ENCODE results near the gene PPP1R14C.

PPP1R14C gene

DNA sequence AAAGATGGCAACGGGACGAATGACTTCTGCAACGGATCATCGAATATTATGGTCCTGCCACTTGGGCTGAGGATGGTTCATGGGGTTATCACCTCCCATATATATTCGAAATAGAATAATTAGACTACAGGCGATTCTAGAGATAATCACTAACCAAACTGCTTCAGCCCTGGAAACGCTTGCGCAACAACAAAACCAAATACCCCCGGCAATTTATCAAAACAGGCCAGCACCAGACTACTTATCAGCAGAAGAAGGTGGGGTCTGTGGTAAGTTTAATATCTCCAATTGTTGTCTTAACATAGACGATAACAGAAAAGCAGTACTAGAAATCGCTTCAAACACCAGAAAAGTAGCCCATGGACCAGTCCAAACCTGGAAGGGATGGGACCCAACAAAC is 42.9 kb upstream of the PPP1R14C start:
- Histone ChIP-seq H3K27ac (ENCODE audit: low read length) (no peak overlapping the region), H3K9me3 (ENCODE audit: insufficient read depth, low read length) (no peaks in the 10 kb centered on the region), H3K4me2 (ENCODE audit: low read length) (no peak overlapping the region), H3K4me3 (ENCODE audit: low read length) (no peak overlapping the region), H3K79me2 (ENCODE audit: low read length) (no peaks in the 10 kb centered on the region), H3K4me1 (ENCODE audit: low read length) (no peaks in the 10 kb centered on the region), H3K9ac (ENCODE audit: low read length) (no peak overlapping the region), H2AFZ (ENCODE audit: low read depth, low read length) (no peak overlapping the region), H3K36me3 (replicated peaks; ENCODE audit: low read depth, low read length) (no peaks in the 10 kb centered on the region), H4K20me1 (ENCODE audit: insufficient read depth, low read length) (no peaks in the 10 kb centered on the region), H3K27me3 (ENCODE audit: low read depth, low read length) (no peaks in the 10 kb centered on the region)
- TF ChIP-seq EZH2phosphoT487 (IDR thresholded peaks at IDR 0.05; ENCODE audit: low read depth), result no peak
- TF ChIP-seq, protein P1, sequence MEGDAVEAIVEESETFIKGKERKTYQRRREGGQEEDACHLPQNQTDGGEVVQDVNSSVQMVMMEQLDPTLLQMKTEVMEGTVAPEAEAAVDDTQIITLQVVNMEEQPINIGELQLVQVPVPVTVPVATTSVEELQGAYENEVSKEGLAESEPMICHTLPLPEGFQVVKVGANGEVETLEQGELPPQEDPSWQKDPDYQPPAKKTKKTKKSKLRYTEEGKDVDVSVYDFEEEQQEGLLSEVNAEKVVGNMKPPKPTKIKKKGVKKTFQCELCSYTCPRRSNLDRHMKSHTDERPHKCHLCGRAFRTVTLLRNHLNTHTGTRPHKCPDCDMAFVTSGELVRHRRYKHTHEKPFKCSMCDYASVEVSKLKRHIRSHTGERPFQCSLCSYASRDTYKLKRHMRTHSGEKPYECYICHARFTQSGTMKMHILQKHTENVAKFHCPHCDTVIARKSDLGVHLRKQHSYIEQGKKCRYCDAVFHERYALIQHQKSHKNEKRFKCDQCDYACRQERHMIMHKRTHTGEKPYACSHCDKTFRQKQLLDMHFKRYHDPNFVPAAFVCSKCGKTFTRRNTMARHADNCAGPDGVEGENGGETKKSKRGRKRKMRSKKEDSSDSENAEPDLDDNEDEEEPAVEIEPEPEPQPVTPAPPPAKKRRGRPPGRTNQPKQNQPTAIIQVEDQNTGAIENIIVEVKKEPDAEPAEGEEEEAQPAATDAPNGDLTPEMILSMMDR (IDR thresholded peaks at IDR 0.05; ENCODE audit: low read depth, low read length), result no peak

DNA sequence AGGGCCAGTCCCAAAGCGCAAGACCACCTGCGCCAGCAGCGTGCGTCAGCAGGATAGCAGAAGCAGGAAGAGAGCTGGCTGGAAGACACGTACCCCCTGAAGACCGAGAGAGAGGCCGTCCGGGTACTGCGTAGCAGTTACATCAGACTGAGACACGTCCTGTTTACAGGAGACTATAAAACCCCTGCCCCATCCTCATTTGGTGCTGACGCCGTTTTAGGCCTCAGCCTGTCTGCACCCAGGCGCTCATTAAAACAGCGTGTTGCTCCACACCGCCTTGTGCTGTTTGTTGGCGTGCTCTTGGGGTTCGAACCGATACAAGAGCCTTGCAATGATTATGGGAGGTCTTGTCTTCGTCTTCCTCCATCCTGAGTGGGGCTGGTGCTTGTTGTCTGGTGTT is 42.1 kb upstream of the PPP1R14C start:
- no peak overlapping the region for H3K27ac ChIP-seq (ENCODE audit: low read length)
- no peaks in the 10 kb centered on the region for H3K27me3 ChIP-seq (ENCODE audit: low read depth, low read length)
- no peaks in the 10 kb centered on the region for H4K20me1 ChIP-seq (ENCODE audit: insufficient read depth, low read length)
- H3K4me2 ChIP-seq (ENCODE audit: low read length), result no peak overlapping the region
- H2AFZ ChIP-seq (ENCODE audit: low read depth, low read length), result no peak overlapping the region
- no peaks in the 10 kb centered on the region for H3K4me1 ChIP-seq (ENCODE audit: low read length)
- H3K9ac ChIP-seq (ENCODE audit: low read length), result no peak overlapping the region
- no peak overlapping the region for H3K4me3 ChIP-seq (ENCODE audit: low read length)
- no peak for TF ChIP-seq EZH2phosphoT487 (IDR thresholded peaks at IDR 0.05; ENCODE audit: low read depth)
- H3K9me3 ChIP-seq (ENCODE audit: insufficient read depth, low read length), result no peaks in the 10 kb centered on the region
- H3K79me2 ChIP-seq (ENCODE audit: low read length), result no peaks in the 10 kb centered on the region
- no peaks in the 10 kb centered on the region for H3K36me3 ChIP-seq (replicated peaks; ENCODE audit: low read depth, low read length)

DNA sequence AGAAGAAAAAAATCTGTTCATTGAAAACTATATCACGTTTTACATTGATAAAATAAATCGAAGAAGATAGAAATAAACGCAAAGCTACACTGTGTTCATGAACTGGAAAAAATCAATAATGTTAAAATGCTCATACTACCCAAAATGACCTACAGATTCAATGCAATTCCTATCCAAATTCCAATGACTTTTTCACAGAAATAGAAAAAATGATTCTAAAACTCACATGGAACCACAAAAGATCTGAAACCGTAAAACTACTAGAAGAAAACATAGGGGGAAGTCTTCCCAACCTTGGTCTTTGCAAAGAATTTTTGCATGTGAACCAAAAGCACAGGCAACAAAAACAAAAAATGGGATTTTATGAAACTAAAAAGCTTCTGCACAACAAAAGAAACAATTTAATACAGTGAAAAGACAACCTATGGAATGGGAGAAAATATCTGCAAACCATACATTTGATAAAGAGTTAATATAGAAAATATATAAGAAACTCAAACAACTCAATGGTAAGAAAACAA is 40.0 kb upstream of the PPP1R14C start:
- no peaks in the 10 kb centered on the region for H4K20me1 ChIP-seq (ENCODE audit: insufficient read depth, low read length)
- no peak overlapping the region for H2AFZ ChIP-seq (ENCODE audit: low read depth, low read length)
- no peak overlapping the region for H3K27ac ChIP-seq (ENCODE audit: low read length)
- H3K4me2 ChIP-seq (ENCODE audit: low read length), result no peak overlapping the region
- no peaks in the 10 kb centered on the region for H3K36me3 ChIP-seq (replicated peaks; ENCODE audit: low read depth, low read length)
- no peaks in the 10 kb centered on the region for H3K9me3 ChIP-seq (ENCODE audit: insufficient read depth, low read length)
- no peak overlapping the region for H3K9ac ChIP-seq (ENCODE audit: low read length)
- no peaks in the 10 kb centered on the region for H3K27me3 ChIP-seq (ENCODE audit: low read depth, low read length)
- no peaks in the 10 kb centered on the region for H3K79me2 ChIP-seq (ENCODE audit: low read length)
- no peak overlapping the region for H3K4me3 ChIP-seq (ENCODE audit: low read length)
- H3K4me1 ChIP-seq (ENCODE audit: low read length), result no peaks in the 10 kb centered on the region
- TF ChIP-seq, protein P1 (IDR thresholded peaks at IDR 0.05; ENCODE audit: low read depth, low read length), result no peak
- no peak for TF ChIP-seq EZH2phosphoT487 (IDR thresholded peaks at IDR 0.05; ENCODE audit: low read depth)

DNA sequence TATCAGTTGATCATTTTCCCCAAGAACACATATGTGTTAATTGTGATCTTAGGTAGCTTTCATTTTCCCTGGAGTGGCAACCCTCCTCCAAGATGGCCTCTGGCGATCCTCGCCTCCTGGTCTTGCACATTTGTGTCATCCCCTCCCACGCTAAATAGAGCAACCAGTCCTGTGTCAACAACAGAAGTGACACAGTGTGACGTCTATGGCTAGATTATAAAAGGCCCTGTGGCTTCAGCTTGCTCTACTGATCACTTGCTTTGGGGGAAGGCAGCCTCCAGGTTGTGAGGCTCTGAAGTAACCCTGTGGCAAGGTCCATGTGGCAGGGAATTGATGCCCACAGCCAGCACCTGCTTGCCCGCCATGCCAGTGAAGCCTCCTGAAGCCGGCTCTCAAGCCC is 30.6 kb upstream of the PPP1R14C start:
- Histone ChIP-seq H3K36me3 (replicated peaks; ENCODE audit: low read depth, low read length) (no peaks in the 10 kb centered on the region), H3K27ac (ENCODE audit: low read length) (no peak overlapping the region), H3K27me3 (ENCODE audit: low read depth, low read length) (no peaks in the 10 kb centered on the region), H3K4me3 (ENCODE audit: low read length) (no peak overlapping the region), H3K9me3 (ENCODE audit: insufficient read depth, low read length) (no peaks in the 10 kb centered on the region), H3K9ac (ENCODE audit: low read length) (no peak overlapping the region), H4K20me1 (ENCODE audit: insufficient read depth, low read length) (no peaks in the 10 kb centered on the region), H3K4me1 (ENCODE audit: low read length) (no peaks in the 10 kb centered on the region), H3K79me2 (ENCODE audit: low read length) (no peaks in the 10 kb centered on the region), H2AFZ (ENCODE audit: low read depth, low read length) (no peak overlapping the region), H3K4me2 (ENCODE audit: low read length) (no peak overlapping the region)
- TF ChIP-seq EZH2phosphoT487 (IDR thresholded peaks at IDR 0.05; ENCODE audit: low read depth), result no peak
- TF ChIP-seq, protein P1 (IDR thresholded peaks at IDR 0.05; ENCODE audit: low read depth, low read length), result no peak

Data from OCI-LY3 (cell line).